ENCODE measurements around the gene KCNIP4. TPM values are rescaled to one million over a fixed set of nuclear protein-coding genes. Genes with fewer than 3 reads are reported as not detected.

Gene KCNIP4
- total RNA-seq, 1 donor from 2014 or later = 0.53 TPM

DNA sequence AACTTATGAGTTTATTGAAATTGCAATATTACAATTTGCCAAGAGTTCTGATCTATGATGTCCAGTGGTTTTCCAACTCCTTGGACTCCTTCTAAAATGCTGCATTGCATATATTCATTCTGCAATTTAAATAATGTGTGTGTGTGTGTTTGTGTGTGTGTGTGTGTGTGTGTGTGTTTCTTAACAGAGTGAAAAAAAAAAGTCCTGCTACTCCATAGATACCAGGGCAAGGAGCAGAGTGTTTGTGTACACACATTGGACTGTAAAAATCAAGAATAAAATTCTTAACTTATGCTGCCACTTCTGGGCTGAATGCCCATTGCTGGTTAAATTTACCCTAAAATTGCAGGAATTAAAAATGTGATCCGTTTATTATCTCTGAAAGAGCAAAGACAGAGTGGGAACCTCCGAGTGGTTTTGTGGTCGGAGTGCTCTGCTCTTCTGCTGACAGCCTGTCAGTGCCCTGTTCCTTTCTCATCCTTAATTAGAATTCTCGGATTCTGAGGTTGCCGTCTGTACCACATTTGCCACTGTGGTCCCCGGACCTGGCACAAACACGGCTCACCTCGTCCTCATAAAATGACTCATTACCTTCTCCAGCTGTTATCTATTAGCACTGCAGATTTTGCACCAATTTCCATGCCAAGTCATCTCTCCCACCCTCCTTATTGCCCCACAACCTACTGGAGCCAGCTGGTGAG, 355.5 kb downstream of the KCNIP4 start:
- Histone ChIP-seq H3K4me3 (ENCODE audit: low read depth, low read length) (no peak overlapping the region), H3K36me3 (ENCODE audit: control insufficient read depth, insufficient read depth, low read length) (no peaks in the 10 kb centered on the region), H3K27me3 (ENCODE audit: control insufficient read depth, insufficient read depth, low read length) (no peaks in the 10 kb centered on the region)
- DNase-seq (ENCODE audit: low read depth) (no peak), FAIRE-seq (no peak)
- TF ChIP-seq CTCF (IDR thresholded peaks at IDR 0.05; ENCODE audit: insufficient read depth, low read length, severe bottlenecking) = no peak

GRCh38 chr4:21577056-21577455, 371.5 kb downstream of the KCNIP4 start:
- no peak for FAIRE-seq
- DNase-seq (ENCODE audit: low read depth) = no peak
- H3K4me3 ChIP-seq (ENCODE audit: low read depth, low read length) = no peak overlapping the region
- TF ChIP-seq CTCF (IDR thresholded peaks at IDR 0.05; ENCODE audit: insufficient read depth, low read length, severe bottlenecking) = no peak
- H3K27me3 ChIP-seq (ENCODE audit: control insufficient read depth, insufficient read depth, low read length) = no peaks in the 10 kb centered on the region
- no peaks in the 10 kb centered on the region for H3K36me3 ChIP-seq (ENCODE audit: control insufficient read depth, insufficient read depth, low read length)

- no peaks in the 10 kb centered on the region for H3K36me3 ChIP-seq (ENCODE audit: control insufficient read depth, insufficient read depth, low read length)
- no peaks in the 10 kb centered on the region for H3K27me3 ChIP-seq (ENCODE audit: control insufficient read depth, insufficient read depth, low read length)
- no peak overlapping the region for H3K4me3 ChIP-seq (ENCODE audit: low read depth, low read length)
- no peak for DNase-seq (ENCODE audit: low read depth)
- no peak for TF ChIP-seq CTCF (IDR thresholded peaks at IDR 0.05; ENCODE audit: insufficient read depth, low read length, severe bottlenecking)
- FAIRE-seq = no peak
Measured at GRCh38 chr4:21571100-21571499, 377.5 kb downstream of the KCNIP4 start.

GRCh38 chr4:21569638-21570037, 378.9 kb downstream of the KCNIP4 start:
- H3K36me3 ChIP-seq (ENCODE audit: control insufficient read depth, insufficient read depth, low read length) = no peaks in the 10 kb centered on the region
- no peak for TF ChIP-seq CTCF (IDR thresholded peaks at IDR 0.05; ENCODE audit: insufficient read depth, low read length, severe bottlenecking)
- no peak overlapping the region for H3K4me3 ChIP-seq (ENCODE audit: low read depth, low read length)
- H3K27me3 ChIP-seq (ENCODE audit: control insufficient read depth, insufficient read depth, low read length) = no peaks in the 10 kb centered on the region
- DNase-seq (ENCODE audit: low read depth) = no peak
- FAIRE-seq = no peak

DNA sequence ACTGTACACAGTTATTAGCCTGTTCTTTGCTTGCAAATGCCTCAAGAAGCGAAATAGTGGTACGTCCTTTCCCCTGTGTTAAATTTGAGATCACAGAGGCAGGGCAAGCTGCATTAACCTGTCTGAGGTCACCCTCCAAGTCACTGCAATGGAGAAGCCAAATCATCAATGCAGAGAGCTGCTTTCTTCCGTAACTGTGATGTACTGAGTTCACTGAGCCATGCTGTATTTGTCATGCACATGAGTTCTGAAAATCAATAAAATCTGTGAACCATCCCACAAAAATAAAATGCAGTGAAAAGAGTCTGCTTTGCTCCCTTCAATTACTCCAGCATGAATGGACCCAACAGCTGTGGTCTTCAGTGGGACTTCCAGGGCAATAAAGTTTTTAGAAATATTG, 393.5 kb downstream of the KCNIP4 start:
- H3K36me3 ChIP-seq (ENCODE audit: control insufficient read depth, insufficient read depth, low read length) = no peaks in the 10 kb centered on the region
- no peaks in the 10 kb centered on the region for H3K27me3 ChIP-seq (ENCODE audit: control insufficient read depth, insufficient read depth, low read length)
- H3K4me3 ChIP-seq (ENCODE audit: low read depth, low read length) = no peak overlapping the region
- no peak for TF ChIP-seq CTCF (IDR thresholded peaks at IDR 0.05; ENCODE audit: insufficient read depth, low read length, severe bottlenecking)
- DNase-seq (ENCODE audit: low read depth) (no peak), FAIRE-seq (no peak)

- H3K36me3 ChIP-seq (ENCODE audit: control insufficient read depth, insufficient read depth, low read length) = no peaks in the 10 kb centered on the region
- no peak for FAIRE-seq
- no peaks in the 10 kb centered on the region for H3K27me3 ChIP-seq (ENCODE audit: control insufficient read depth, insufficient read depth, low read length)
- H3K4me3 ChIP-seq (ENCODE audit: low read depth, low read length) = no peak overlapping the region
- no peak for TF ChIP-seq CTCF (IDR thresholded peaks at IDR 0.05; ENCODE audit: insufficient read depth, low read length, severe bottlenecking)
- DNase-seq (ENCODE audit: low read depth) = no peak
Measured at GRCh38 chr4:21554500-21554899, 394.1 kb downstream of the KCNIP4 start.

Measured in bronchial epithelial cell (primary cell).